Osteocyte (in vitro differentiated cells): ENCODE data around the gene PDE4B. TPM values are rescaled to one million over a fixed set of nuclear protein-coding genes. Genes with fewer than 3 reads are reported as not detected.

ENCODE experiments used
- DNase-seq: peaks from one replicate; pipeline ENCODE4 v3.0.0; 2021; ENCODE audit warnings: mixed read lengths; ENCODE audit not compliant: unreplicated experiment; ENCODE audit errors: extremely low spot score
- H3K27ac Mint-ChIP-seq: one replicate; pipeline ENCODE4 v1.8.0; 2021; ENCODE audit warnings: mild to moderate bottlenecking, mixed read lengths; ENCODE audit not compliant: unreplicated experiment
- H3K27me3 Mint-ChIP-seq: one replicate; pipeline ENCODE4 v1.8.0; 2021; ENCODE audit warnings: mixed read lengths; ENCODE audit not compliant: unreplicated experiment
- H3K36me3 Mint-ChIP-seq: one replicate; pipeline ENCODE4 v1.8.0; 2021; ENCODE audit warnings: mixed read lengths; ENCODE audit not compliant: unreplicated experiment
- H3K4me1 Mint-ChIP-seq: one replicate; pipeline ENCODE4 v1.8.0; 2021; ENCODE audit warnings: mixed read lengths; ENCODE audit not compliant: unreplicated experiment
- H3K4me3 Mint-ChIP-seq: one replicate; pipeline ENCODE4 v1.8.0; 2021; ENCODE audit warnings: mild to moderate bottlenecking, moderate library complexity, mixed read lengths; ENCODE audit not compliant: unreplicated experiment
- H3K9me3 Mint-ChIP-seq: one replicate; pipeline ENCODE4 v1.8.0; 2021; ENCODE audit warnings: mixed read lengths; ENCODE audit not compliant: unreplicated experiment
- total RNA-seq: library from RNA; stranded (reverse); gene quantifications from 2 replicates; pipeline ENCODE4 v1.2.1, GENCODE V29; 2021
- TF ChIP-seq, protein P1 (sequence below): fragments of 200-600 bp; sonication (generic); IDR thresholded peaks from 2 replicates; pipeline ENCODE4 v1.5.0; 2021; ENCODE audit warnings: antibody characterized with exemption, mild to moderate bottlenecking, moderate library complexity

PDE4B gene
- total RNA-seq, 1 donor from 2014 or later, result 53.1 TPM

DNA sequence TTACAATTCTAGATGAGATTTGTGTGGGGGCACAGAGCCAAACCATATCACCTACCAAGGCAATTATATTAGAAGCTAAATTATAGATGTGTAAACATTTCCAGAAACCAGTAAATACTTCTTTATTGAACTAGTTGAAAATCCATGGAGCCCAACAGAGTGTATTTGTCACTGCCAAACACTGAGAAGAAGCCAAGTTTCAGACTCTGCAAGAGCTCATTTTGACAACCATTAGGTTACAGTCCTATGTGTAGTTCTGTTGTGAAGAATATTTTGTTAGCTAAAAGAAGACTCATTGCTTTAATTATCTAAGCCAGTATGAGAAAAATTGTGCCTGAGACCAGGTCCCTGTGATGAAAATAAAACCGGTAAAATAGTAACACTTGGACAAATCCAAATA is 382.4 kb downstream of the PDE4B start:
- TF ChIP-seq, protein P1, sequence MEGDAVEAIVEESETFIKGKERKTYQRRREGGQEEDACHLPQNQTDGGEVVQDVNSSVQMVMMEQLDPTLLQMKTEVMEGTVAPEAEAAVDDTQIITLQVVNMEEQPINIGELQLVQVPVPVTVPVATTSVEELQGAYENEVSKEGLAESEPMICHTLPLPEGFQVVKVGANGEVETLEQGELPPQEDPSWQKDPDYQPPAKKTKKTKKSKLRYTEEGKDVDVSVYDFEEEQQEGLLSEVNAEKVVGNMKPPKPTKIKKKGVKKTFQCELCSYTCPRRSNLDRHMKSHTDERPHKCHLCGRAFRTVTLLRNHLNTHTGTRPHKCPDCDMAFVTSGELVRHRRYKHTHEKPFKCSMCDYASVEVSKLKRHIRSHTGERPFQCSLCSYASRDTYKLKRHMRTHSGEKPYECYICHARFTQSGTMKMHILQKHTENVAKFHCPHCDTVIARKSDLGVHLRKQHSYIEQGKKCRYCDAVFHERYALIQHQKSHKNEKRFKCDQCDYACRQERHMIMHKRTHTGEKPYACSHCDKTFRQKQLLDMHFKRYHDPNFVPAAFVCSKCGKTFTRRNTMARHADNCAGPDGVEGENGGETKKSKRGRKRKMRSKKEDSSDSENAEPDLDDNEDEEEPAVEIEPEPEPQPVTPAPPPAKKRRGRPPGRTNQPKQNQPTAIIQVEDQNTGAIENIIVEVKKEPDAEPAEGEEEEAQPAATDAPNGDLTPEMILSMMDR, result no peak
- H3K4me3 Mint-ChIP-seq, result no peak overlapping the region
- H3K36me3 Mint-ChIP-seq, result no peaks in the 10 kb centered on the region
- DNase-seq, result no peak
- H3K9me3 Mint-ChIP-seq, result no peaks in the 10 kb centered on the region
- H3K27ac Mint-ChIP-seq, result no peak overlapping the region
- peaks cover 3% of the 10 kb centered on the region for H3K4me1 Mint-ChIP-seq
- H3K27me3 Mint-ChIP-seq, result peaks cover 14% of the 10 kb centered on the region

GRCh38 chr1:66175581-66175980 is 382.9 kb downstream of the PDE4B start:
- no peak overlapping the region for H3K4me3 Mint-ChIP-seq
- peaks cover 13% of the 10 kb centered on the region for H3K27me3 Mint-ChIP-seq
- peaks cover 3% of the 10 kb centered on the region for H3K4me1 Mint-ChIP-seq
- H3K27ac Mint-ChIP-seq, result no peak overlapping the region
- no peak for DNase-seq
- H3K36me3 Mint-ChIP-seq, result no peaks in the 10 kb centered on the region
- no peaks in the 10 kb centered on the region for H3K9me3 Mint-ChIP-seq
- TF ChIP-seq, protein P1, result no peak

DNA sequence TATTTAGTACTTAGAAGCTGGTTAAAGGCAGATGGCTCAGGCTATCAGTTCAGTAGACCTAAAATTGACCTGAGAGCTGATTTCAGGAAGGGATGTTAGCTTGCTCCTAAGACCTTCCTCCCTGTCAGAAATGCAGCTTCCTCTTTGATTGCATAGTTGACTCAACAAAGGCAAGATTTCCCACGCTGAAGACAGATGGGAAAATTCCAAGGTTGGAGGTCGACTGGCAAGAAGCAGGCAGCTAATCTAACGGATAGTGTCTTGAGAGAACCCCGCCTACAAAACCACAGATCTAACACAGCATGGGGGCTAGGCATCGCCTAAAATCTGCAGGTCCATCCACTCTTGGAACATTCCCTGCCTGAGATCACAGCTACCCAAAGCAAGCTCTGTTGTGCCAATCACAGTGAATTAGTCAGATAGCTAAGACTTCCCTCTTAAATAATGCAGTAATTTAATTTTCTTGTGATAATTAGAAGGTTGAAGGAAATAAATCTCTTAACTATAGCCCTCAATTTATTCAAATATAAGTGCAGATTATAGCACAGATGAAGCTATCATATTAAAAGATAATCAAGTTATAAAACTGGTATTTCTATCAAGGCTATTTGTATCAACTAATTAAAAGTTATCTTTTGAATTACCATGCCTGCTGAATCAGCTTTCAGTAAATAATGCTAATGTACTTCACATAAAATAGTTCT is 383.5 kb downstream of the PDE4B start:
- DNase-seq, result no peak
- Mint-ChIP-seq H3K4me3 (no peak overlapping the region), H3K4me1 (peaks cover 3% of the 10 kb centered on the region), H3K27ac (no peak overlapping the region), H3K36me3 (no peaks in the 10 kb centered on the region), H3K9me3 (no peaks in the 10 kb centered on the region), H3K27me3 (peaks cover 10% of the 10 kb centered on the region)
- TF ChIP-seq, protein P1, result no peak

- H3K27me3 Mint-ChIP-seq, result peaks cover 10% of the 10 kb centered on the region
- no peak for DNase-seq
- H3K27ac Mint-ChIP-seq, result no peak overlapping the region
- no peaks in the 10 kb centered on the region for H3K9me3 Mint-ChIP-seq
- H3K4me3 Mint-ChIP-seq, result no peak overlapping the region
- peaks cover 3% of the 10 kb centered on the region for H3K4me1 Mint-ChIP-seq
- no peaks in the 10 kb centered on the region for H3K36me3 Mint-ChIP-seq
- TF ChIP-seq, protein P1, result no peak
Measured at GRCh38 chr1:66176832-66177231, 384.1 kb downstream of the PDE4B start.

GRCh38 chr1:66177510-66177909 is 384.8 kb downstream of the PDE4B start:
- Mint-ChIP-seq H3K4me1 (peaks cover 3% of the 10 kb centered on the region), H3K9me3 (no peaks in the 10 kb centered on the region), H3K4me3 (no peak overlapping the region), H3K27ac (no peak overlapping the region), H3K36me3 (no peaks in the 10 kb centered on the region), H3K27me3 (peaks cover 8% of the 10 kb centered on the region)
- TF ChIP-seq, protein P1, result no peak
- DNase-seq, result no peak
